Tibial nerve (tissue), 4 donors: ENCODE measurements around the gene THRAP3. TPM values are rescaled to one million over a fixed set of nuclear protein-coding genes. Genes with fewer than 3 reads are reported as not detected.

Experiments used
- DNase-seq, 2 donors: peaks; one replicate each; pipeline ENCODE4 v3.0.0-alpha.2; 2019; ENCODE audit warnings: low spot score in 2 of 2
- H3K27ac ChIP-seq, 4 donors: fragments of 200-600 bp; sonication (generic) in 3 of 4; one replicate each; pipeline ENCODE4 v1.5.1; 2017 to 2019; ENCODE audit warnings: mild to moderate bottlenecking in 1 of 4
- H3K27me3 ChIP-seq, 2 donors: fragments of 200-600 bp; sonication (generic) in 1 of 2; one replicate each; pipeline versions ENCODE4 v1.5.1 to v1.6.0; 2017 to 2019
- H3K36me3 ChIP-seq, 3 donors: fragments of 200-600 bp; sonication (generic); one replicate each; pipeline ENCODE4 v1.5.1; 2018 to 2019
- H3K4me1 ChIP-seq, 4 donors: fragments of 200-600 bp; sonication (generic) in 3 of 4; one replicate each; pipeline ENCODE4 v1.5.1; 2017 to 2019
- H3K4me3 ChIP-seq, 4 donors: fragments of 200-600 bp; sonication (generic) in 3 of 4; one replicate each; pipeline ENCODE4 v1.5.1; 2017 to 2019; ENCODE audit warnings: mild to moderate bottlenecking in 1 of 4, moderate library complexity in 1 of 4
- H3K9me3 ChIP-seq, 4 donors: fragments of 200-600 bp; sonication (generic) in 3 of 4; one replicate each; pipeline ENCODE4 v1.5.1; 2017 to 2019
- CTCF ChIP-seq, 5 experiments: fragments of 200-600 bp in 3 of 5; fragments of 450-650 bp in 2 of 5; sonication (generic) in 3 of 5; IDR thresholded peaks; one replicate each; pipeline ENCODE4 v1.5.1; 2016 to 2019; ENCODE audit warnings: antibody characterized with exemption in 5 of 5, mild to moderate bottlenecking in 3 of 5, moderate library complexity in 2 of 5
- EP300 ChIP-seq, 2 donors: sonication (generic); formaldehyde crosslinking; IDR thresholded peaks; one replicate each; pipeline ENCODE4 v1.6.1; 2017; ENCODE audit warnings: antibody characterized with exemption in 2 of 2, mild to moderate bottlenecking in 1 of 2
- POLR2A ChIP-seq, 2 donors: fragments of 450-650 bp; IDR thresholded peaks; one replicate each; pipeline ENCODE4 v1.6.1; 2017; ENCODE audit warnings: antibody characterized with exemption in 2 of 2, mild to moderate bottlenecking in 2 of 2, moderate library complexity in 2 of 2
- WGBS, 2 donors: methylation state at CpG; one replicate each; pipeline ENCODE4 v1.1.5; 2018; 5-methylcytosine and 5-hydroxymethylcytosine counted together
- total RNA-seq, 4 donors: library from RNA; depleted of rRNA; stranded (reverse); fragments of >200 nt; gene quantifications; one replicate each; pipeline ENCODE4 v1.1.0, GENCODE V29; 2016

The THRAP3 gene
- total RNA-seq, 4 donors from 2014 or later, result 89.2 to 114 (median 97.0) TPM

- 88 to 94% methylated on average over 8 to 9 of the region's 10 CpGs for WGBS, 2 donors
- Histone ChIP-seq H3K36me3 (peaks cover 0 to 31% (median 0%) of the 10 kb centered on the region in 3 donors), H3K27ac (peak overlapping the region in 1 of 4 donors; percentile 84)
Measured at GRCh38 chr1:36307601-36308330, 83.5 kb downstream of the THRAP3 start.

DNA sequence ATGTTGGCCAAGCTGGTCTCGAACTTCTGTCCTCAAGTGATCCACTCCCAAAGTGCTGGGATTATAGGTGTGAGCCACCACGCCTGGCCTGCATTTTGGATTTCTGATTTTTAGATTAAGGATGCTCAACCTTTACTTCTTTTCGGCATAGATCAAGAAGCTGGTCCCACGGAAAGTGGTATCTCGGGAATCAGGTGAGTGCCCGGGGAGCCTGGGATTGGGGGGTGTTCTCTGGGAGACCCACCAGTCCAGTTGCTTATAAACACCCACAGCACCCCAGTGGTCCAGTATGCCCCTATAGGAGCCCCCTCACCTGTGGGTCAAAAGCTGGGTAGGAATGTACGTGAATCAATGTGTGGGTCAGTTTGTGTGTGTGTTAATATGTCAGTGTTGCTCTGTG lies 85.2 kb downstream of the THRAP3 start:
- Histone ChIP-seq H3K4me1 (peaks cover 0 to 21% (median 13%) of the 10 kb centered on the region in 4 donors), H3K36me3 (peaks cover 0 to 15% (median 0%) of the 10 kb centered on the region in 3 donors), H3K27ac (no peak overlapping the region), H3K27me3 (no peaks in the 10 kb centered on the region), H3K4me3 (no peak overlapping the region), H3K9me3 (no peaks in the 10 kb centered on the region)
- WGBS, 2 donors, result 96 to 99% methylated on average over 7 of the region's 7 CpGs
- DNase-seq, result no peak
- TF ChIP-seq EP300 (IDR thresholded peaks at IDR 0.05) (no peak), CTCF (IDR thresholded peaks at IDR 0.05) (no peak), POLR2A (IDR thresholded peaks at IDR 0.05) (no peak)

More at GRCh38 chr1:36307601-36308330, 83.5 kb downstream of the THRAP3 start:
- no peak for DNase-seq
- TF ChIP-seq POLR2A (IDR thresholded peaks at IDR 0.05) (no peak), EP300 (IDR thresholded peaks at IDR 0.05) (no peak), CTCF (IDR thresholded peaks at IDR 0.05) (no peak)
- Histone ChIP-seq H3K4me1 (peaks cover 0 to 21% (median 13%) of the 10 kb centered on the region in 4 donors), H3K4me3 (peak overlapping the region in 1 of 4 donors; percentile 64), H3K9me3 (no peaks in the 10 kb centered on the region), H3K27me3 (no peaks in the 10 kb centered on the region)

GRCh38 chr1:36320291-36320761 lies 96.1 kb downstream of the THRAP3 start:
- WGBS, 2 donors, result 54 to 55% methylated on average over 16 of the region's 16 CpGs
- Histone ChIP-seq H3K27ac (peak overlapping the region; percentile 26 to 95 (median 86)), H3K27me3 (no peaks in the 10 kb centered on the region), H3K4me1 (peaks cover 5 to 37% (median 22%) of the 10 kb centered on the region in 4 donors), H3K9me3 (no peaks in the 10 kb centered on the region), H3K36me3 (peaks cover 0 to 6% (median 0%) of the 10 kb centered on the region in 3 donors), H3K4me3 (peak overlapping the region; percentile 23 to 66 (median 46))
- TF ChIP-seq CTCF (IDR thresholded peaks at IDR 0.05) (no peak), EP300 (IDR thresholded peaks at IDR 0.05) (no peak), POLR2A (IDR thresholded peaks at IDR 0.05) (no peak)
- DNase-seq, result no peak

GRCh38 chr1:36320767-36321118 lies 96.5 kb downstream of the THRAP3 start:
- H3K4me3 ChIP-seq, result peak overlapping the region; percentile 23 to 66 (median 46)
- H3K4me1 ChIP-seq, result peaks cover 5 to 37% (median 22%) of the 10 kb centered on the region in 4 donors
- no peaks in the 10 kb centered on the region for H3K27me3 ChIP-seq
- WGBS, 2 donors, result 42 to 49% methylated on average over 6 to 23 of the region's 23 CpGs
- peak overlapping the region; percentile 26 to 95 (median 86) for H3K27ac ChIP-seq
- DNase-seq, result no peak
- no peaks in the 10 kb centered on the region for H3K9me3 ChIP-seq
- TF ChIP-seq CTCF (IDR thresholded peaks at IDR 0.05) (no peak), EP300 (IDR thresholded peaks at IDR 0.05) (no peak), POLR2A (IDR thresholded peaks at IDR 0.05) (no peak)
- peaks cover 0 to 6% (median 0%) of the 10 kb centered on the region in 3 donors for H3K36me3 ChIP-seq
